Stimulated activated CD4-positive, alpha-beta T cell treated with anti-CD3 and anti-CD28 coated beads, Interleukin-15, amount 100 ng/mL, for 24 hours (primary cell): Measurements from ENCODE around the gene GRAP.

ENCODE experiments used
- DNase-seq: peaks from one replicate; pipeline ENCODE4 v3.0.0-alpha.2; 2020

The GRAP gene

DNA sequence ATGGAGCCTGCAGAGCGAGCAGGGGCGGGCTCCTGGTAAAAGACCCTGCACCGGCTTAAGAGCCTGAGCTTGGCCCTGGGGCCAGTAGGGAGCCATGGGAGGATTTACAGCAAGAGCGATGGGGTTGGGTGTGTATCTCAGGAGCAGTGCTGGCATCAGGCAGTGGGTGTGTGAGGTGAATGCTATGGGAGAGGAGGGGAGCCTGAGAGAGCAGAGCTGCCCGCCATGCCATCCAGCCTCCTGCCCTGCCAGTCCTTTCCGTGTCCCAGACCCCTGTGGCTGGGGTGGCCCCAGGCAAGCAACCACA, 65.5 kb downstream of the GRAP start:
- no peak for DNase-seq

DNA sequence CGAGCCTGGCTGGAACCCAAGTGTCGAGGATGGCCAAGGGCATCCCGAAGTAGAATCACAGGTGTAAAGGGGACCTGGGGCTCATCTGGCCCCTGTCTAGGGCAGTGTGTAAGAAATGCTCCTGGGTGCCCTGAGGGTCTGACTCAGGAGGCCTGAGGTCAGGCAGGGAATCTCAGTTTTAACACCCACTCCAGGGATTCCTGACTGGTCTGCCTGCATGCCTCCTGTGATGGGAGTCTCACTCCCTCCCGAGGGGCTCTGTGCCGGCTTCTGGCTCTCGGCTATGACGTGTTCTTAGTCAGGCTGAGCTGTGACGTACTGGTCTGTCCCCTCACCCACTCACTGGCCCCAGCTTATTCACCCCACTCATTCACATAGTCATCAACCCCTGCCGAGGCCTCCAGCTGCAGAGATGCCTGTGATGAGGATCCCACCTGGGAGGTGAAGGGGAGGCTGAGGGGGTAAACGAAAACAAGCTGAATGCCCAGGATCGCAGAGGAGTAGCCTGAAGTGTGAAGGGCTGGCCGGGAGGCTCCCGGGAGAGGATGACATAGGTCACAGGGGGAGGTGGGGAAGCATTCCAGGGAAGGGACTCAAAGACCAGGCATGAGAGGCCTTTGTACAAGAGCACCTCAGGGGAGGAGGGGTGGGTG, 65.9 kb downstream of the GRAP start:
- DNase-seq, result no peak

DNA sequence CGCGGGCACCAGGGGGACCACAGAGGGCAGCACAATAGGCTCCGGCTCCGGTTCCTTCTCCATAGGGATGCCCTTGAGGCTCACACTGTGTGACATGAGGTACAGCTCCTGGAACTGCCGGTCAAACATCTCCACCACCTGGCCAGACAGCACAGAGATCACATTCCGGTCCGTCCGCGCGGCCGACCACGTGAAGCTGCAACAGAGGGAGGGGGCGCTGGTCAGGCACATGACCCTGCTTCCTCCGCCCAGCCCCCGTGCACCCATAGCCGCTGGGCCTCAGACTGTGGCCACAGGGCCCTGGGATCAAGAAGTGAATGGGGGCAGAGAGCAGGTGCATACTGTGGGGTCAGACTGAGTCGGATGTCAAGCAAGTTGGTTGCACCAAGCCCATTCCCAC, 68.1 kb downstream of the GRAP start:
- no peak for DNase-seq

GRCh38 chr17:18978050-18978449, 68.7 kb downstream of the GRAP start:
- no peak for DNase-seq

DNA sequence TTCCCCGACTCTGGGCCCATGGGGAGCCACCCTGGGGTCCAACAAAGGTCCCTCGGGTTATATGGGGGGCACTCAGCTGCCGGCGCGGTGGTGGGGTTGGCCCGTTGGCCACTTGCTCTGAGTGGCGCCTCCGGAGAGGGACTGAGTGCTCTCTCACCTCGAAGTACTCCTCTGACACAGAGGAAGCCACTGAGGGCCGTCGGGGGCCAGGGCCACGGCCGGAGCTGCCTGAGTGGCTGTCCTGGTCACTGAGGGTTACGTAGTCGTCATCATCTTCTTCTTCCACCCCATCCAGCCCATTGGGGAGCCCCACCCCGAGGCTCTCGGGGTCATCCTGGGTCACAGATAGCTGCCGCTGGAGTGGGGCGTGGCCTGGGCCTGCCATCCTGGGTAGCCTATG, 69.1 kb downstream of the GRAP start:
- DNase-seq, result no peak

DNA sequence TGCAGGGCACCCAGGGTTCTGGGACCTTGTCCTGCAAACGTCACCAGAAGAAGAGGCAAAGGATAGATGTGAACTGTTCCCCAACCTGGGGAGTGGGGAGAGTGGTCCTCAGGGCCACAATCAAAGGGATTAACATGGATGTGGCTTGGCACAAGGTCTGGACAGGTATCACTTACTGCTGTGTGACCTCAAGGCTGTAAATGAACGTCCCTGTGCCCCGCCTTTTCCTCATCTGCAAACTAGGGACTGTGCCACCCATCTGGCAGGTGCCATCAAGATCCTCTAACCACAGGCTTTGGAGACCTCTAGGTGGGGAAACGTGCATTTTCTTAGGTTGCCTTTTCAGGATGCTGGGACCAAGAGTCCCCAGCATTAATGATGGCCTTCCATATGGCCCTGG, 69.7 kb downstream of the GRAP start:
- no peak for DNase-seq

DNA sequence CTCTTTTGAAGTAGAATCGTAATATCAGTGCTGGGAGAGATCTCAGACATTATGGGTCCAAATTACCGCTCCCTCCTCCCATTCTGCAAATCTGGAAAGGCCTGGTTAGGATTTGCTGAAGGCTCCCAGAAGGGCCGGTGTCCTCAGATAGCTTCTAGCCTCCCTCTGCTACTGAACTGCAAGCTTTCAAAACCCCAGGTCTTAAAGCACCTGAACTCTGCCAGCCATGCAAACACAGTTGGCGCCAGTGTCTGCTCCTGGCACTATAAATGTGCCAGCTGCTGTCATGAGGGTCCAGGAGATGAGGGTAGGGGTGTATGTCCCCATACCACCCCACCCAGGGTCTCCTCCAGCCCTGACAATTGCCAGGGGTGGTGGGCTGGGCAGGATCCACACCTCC, 70.6 kb downstream of the GRAP start:
- DNase-seq, result no peak

GRCh38 chr17:18975597-18975996, 71.2 kb downstream of the GRAP start:
- no peak for DNase-seq

GRCh38 chr17:18974407-18975149, 72.2 kb downstream of the GRAP start:
- DNase-seq, result peak; percentile 55

GRCh38 chr17:18971801-18972200, 75.0 kb downstream of the GRAP start:
- DNase-seq, result no peak
